ENCODE measurements around the gene COL4A5.

The COL4A5 gene

DNA sequence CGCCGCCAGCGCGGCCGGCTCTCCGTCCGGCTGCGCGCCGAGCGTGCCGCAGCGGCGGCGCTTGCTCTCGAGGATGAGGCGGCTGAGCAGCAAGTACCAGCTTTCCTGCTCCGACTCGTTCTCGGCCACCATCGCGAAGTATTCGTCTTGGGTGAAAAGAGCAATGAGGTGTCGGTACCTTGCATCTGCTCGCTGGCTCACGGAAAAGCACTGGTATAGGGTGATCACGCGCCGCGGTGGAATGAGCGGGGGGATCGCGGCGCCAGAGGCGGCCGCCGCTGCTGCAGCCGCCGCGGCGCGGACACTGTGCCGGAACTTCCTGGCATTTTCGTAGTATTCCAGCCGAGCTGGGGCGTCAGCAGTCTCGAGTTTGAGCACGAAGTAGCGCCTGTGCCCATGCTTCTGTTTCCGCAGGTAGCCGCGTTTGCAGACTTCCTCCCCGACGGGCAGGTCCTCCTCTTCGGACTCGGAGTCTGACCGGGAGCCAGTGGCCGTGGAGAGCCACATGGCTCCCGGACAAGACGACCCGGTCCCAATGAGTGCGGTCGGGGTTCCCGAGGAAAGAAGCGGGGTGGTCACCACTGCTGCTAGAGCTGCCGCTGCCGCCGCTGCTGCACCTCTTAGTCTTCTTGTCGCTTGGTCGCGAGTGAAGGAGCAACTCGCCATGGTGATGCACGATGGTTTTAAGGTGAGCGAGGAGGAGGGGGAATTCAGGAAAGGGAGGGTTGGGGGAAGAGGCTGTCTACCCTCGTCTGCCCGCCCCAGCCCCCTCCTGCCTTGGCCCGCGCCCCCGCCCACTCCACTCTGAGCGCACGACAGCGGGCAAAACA is 296.3 kb downstream of the COL4A5 start:
- H3K4me3 Mint-ChIP-seq = no peak overlapping the region
- H3K4me1 Mint-ChIP-seq (ENCODE audit: low read depth) = peaks cover 2% of the 10 kb centered on the region
- peaks cover 12% of the 10 kb centered on the region for H3K27me3 Mint-ChIP-seq
- H3K9me3 Mint-ChIP-seq (ENCODE audit: low read depth) = no peaks in the 10 kb centered on the region
- no peaks in the 10 kb centered on the region for H3K36me3 Mint-ChIP-seq
- H3K27ac Mint-ChIP-seq = no peak overlapping the region

DNA sequence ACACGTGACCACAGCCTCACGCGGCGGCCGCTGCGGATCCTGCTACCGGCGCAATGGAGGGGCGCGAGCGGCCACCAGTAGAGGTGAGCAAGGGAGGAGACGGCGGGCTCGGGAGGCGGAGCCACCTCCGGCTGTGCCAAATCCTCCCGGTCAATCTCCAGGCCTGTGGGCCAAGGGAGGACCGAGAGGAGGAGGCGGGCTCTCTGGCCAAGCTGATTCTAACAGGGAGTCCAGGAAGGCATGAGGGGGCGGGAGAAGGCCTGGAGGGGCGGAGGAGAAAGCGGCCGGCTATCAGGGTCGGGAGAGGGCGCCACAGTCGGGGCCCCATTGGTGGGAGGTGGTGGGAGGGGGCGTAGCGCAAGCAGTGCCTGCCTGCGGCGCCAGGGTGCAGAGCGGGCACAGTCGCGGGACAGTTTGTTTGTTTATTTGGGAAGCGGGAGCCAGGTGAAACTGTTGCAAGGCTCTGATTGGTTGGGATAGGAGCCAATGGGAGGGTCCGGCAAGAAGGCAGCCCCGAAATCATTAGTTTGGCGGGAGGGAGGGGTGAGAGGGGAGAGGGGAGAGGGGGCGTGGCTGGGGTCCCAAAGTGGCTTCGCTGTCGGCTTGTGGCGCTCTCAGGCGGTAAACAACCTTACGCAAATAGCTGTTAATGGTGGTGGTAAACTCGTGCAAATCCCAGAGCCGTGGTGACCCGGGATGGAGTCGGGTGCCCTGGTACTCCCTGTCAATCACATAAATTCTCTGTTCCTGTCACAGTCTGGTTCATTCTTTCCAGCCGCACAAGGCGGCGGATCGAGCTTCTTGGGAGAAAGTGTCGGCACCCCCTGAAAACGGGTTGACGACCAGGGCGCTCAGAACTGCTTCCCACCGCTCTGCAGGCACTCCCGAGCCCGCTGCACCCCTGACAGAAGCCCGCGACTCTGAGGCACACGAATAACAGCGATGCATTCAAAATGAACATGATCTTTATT is 297.2 kb downstream of the COL4A5 start, which contains the start of gene IRS4:
IRS4 (minus strand) TSS at position 55 of the 971 bp plus-strand sequence.
- H3K36me3 Mint-ChIP-seq = no peaks in the 10 kb centered on the region

GRCh38 chrX:108737754-108738153 is 298.1 kb downstream of the COL4A5 start:
- Mint-ChIP-seq H3K36me3 (no peaks in the 10 kb centered on the region), H3K4me1 (ENCODE audit: low read depth) (peaks cover 2% of the 10 kb centered on the region), H3K27me3 (peaks cover 7% of the 10 kb centered on the region), H3K9me3 (ENCODE audit: low read depth) (no peaks in the 10 kb centered on the region), H3K4me3 (no peak overlapping the region), H3K27ac (no peak overlapping the region)

More for the DNA sequence above, 297.2 kb downstream of the COL4A5 start, which contains the start of gene IRS4:
- no peaks in the 10 kb centered on the region for H3K9me3 Mint-ChIP-seq (ENCODE audit: low read depth)
- H3K27ac Mint-ChIP-seq = no peak within 1 kb of the TSS
- H3K4me1 Mint-ChIP-seq (ENCODE audit: low read depth) = peaks cover 2% of the 10 kb centered on the region
- peaks cover 9% of the 10 kb centered on the region for H3K27me3 Mint-ChIP-seq
- peak within 1 kb of the TSS; percentile 32 for H3K4me3 Mint-ChIP-seq

- Mint-ChIP-seq H3K9me3 (ENCODE audit: low read depth) (no peaks in the 10 kb centered on the region), H3K27ac (no peak overlapping the region), H3K4me3 (no peak overlapping the region), H3K4me1 (ENCODE audit: low read depth) (peaks cover 2% of the 10 kb centered on the region), H3K36me3 (no peaks in the 10 kb centered on the region), H3K27me3 (peaks cover 3% of the 10 kb centered on the region)
Observed at GRCh38 chrX:108740299-108740774, 300.7 kb downstream of the COL4A5 start.
